ENCODE measurements around the gene PTGR3.

The PTGR3 gene

DNA sequence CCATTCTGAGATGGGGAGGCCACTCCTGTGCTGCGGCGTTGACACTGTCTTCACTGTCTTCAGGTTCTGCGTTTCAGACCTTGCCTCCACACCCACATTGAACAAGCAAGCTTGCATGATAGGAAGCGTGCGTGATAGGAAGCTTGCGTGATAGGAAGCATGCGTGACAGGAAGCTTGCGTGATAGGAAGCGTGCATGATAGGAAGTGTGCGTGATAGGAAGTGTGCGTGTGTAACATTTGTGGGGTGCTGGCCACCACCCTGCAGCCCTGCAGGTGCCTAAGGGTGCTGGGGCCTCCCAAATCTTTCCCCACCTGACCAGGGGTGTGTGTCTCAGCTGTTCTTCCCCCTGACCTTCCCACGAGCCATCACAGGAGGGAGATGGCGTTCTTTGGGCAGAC lies 27.0 kb upstream of the PTGR3 start:
- DNase-seq (ENCODE audit: low spot score) = no peak

DNA sequence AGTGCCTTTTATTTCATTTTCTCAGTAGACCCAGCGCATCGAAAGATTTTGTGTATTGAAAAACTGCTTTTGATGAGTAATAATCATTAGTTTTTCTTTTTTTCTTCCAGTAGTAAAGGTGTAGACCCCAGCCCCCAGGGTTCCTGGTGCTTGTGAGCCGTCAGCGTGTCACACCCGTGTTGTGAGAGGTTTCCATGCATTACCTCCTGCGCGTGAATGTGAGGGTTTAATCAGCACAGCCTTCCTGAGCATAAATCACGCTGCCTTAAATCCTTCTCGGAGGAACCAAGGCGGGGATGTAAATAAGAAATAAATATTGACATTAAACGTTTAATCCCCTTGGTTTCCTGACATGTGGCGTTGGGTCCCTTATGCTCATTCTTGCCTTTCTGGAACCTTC lies 26.0 kb upstream of the PTGR3 start:
- no peak for DNase-seq (ENCODE audit: low spot score)

- no peak for DNase-seq (ENCODE audit: low spot score)
Measured at GRCh38 chr18:75231053-75231406, 22.1 kb upstream of the PTGR3 start.

- DNase-seq (ENCODE audit: low spot score) = no peak
Measured at GRCh38 chr18:75230163-75231052, 21.5 kb upstream of the PTGR3 start.

DNA sequence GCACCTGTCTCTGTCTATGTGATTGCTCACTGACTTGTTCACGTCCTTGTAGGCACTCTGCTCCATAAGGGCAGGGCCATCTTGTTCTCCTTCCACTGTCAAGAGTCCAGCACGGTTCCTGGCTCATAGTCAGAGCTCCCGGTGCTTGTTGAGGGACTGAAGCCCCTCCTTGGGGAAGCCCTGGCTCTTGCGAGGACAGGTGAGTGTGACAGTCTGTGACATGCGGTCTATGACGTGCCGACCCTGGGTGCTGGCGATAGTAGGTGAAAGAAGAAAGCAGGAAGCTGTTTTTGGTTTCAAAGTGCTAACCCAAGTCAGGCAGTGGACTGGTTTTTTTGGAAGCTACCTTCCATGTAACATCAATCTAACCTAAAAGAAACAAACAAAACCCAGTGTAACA lies 20.5 kb upstream of the PTGR3 start:
- no peak for DNase-seq (ENCODE audit: low spot score)

- DNase-seq (ENCODE audit: low spot score) = no peak
Measured at GRCh38 chr18:75228967-75229366, 20.0 kb upstream of the PTGR3 start.

DNA sequence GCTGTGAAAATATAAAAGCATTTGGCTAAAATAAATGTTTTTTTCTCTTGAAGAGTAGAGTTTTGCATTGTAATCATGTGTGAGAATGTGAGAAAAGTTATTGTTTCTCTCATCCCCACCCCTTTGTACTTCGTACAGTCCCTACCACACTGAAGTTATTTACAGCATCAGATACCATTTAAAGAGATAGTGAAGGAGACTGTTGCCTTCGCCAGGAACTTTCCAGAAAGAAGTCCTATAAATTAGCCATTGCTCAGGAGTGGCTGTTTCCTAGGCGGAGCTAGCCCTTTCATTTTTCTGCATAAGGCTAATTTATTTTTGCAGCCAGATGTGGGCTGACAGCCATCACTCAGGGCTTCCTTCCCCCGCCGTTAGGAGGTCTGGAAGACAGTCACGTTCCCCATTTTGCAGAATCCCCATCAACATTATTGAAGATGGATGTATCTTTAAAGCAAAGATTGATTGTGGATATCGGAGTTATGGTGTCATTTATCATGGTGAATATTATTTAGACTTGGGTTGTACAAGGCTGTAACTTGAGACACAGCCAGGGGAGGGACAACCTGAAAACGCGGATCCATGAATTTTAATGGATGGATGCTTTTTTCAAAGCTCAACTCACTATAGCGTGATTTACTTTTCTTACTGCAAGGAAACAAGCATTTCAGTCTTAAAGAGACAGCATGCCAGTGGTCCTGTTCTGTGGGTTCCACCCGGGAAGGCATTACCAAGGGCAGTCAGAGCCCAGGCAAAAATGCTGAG lies 18.8 kb upstream of the PTGR3 start:
- DNase-seq (ENCODE audit: low spot score) = no peak

DNA sequence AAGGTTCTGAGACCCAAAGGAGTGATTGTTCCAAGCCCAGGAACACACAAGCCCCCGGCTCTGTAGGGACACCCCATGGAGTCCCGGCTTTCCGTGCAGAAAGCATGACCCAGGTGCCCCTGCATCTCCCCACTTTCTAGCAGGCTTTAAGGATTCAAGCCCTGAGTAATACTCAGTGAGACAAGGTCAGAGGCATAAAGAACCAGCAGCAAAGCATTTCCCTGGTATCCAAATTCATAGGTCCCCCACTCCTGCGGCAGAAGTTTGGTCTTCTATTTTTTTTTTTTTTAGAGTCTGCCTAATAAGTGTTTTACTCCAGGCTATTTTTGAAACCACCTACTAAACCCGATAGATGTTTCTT lies 18.0 kb upstream of the PTGR3 start:
- DNase-seq (ENCODE audit: low spot score) = no peak

GRCh38 chr18:75226286-75226955 lies 17.5 kb upstream of the PTGR3 start:
- no peak for DNase-seq (ENCODE audit: low spot score)

- no peak for DNase-seq (ENCODE audit: low spot score)
Measured at GRCh38 chr18:75223687-75224347, 14.9 kb upstream of the PTGR3 start.

DNA sequence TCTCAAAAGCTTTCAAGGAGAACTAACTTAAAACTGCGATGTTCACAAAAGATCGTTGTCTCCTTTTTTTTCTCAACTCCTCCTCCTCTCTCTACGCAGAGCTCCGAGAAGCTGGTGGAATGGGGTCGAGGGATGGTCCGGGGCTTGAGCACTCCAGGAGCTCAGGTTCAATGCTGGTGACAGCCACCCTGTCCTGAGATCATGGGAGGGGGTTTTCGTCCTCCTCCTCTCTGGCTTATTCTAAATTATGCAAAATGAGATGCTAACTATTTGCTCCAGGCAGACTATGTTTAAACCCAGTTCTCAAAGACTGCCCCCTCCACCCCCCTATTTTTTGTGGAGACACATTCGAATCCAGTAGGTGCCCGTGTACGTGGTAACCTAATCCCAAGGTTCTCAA lies 13.5 kb upstream of the PTGR3 start:
- DNase-seq (ENCODE audit: low spot score) = no peak

DNA sequence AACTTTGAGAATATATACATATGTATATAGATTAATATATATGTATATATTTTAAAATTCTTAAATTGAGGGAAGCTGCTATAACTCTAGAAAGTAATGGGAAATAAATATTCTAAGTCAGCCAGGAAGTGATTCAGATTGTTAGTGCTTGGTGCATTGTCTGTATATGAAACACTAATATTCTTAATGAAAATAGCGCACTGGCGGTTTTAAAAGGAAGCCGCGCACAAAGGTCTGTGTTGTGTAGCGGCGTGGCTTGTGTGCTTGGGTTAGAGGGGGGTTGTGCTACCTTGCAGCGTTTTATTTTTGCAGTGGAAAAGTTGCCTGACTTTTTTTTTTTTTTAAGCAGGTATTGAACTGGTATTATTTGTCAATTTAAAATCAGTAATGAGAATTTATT lies 13.0 kb upstream of the PTGR3 start:
- no peak for DNase-seq (ENCODE audit: low spot score)

DNA sequence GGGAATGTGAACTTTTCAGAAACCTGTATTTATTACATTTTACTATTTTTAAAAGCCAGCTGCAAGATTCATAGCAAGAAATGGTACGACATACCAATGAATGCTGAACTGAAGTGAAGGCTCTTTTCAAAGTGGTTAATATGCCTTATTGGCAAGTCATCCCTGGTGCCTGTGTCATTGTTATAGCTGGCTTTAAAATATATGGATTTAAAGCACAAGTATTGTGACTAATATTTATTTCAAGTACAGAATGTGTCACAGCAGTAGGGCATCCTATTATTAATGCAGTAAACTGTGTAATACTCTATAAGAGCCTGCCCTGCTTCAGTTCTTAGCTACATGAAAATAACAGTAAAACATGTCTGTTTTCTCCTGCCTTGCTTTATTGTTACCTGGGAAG lies 12.5 kb upstream of the PTGR3 start:
- DNase-seq (ENCODE audit: low spot score) = no peak

DNA sequence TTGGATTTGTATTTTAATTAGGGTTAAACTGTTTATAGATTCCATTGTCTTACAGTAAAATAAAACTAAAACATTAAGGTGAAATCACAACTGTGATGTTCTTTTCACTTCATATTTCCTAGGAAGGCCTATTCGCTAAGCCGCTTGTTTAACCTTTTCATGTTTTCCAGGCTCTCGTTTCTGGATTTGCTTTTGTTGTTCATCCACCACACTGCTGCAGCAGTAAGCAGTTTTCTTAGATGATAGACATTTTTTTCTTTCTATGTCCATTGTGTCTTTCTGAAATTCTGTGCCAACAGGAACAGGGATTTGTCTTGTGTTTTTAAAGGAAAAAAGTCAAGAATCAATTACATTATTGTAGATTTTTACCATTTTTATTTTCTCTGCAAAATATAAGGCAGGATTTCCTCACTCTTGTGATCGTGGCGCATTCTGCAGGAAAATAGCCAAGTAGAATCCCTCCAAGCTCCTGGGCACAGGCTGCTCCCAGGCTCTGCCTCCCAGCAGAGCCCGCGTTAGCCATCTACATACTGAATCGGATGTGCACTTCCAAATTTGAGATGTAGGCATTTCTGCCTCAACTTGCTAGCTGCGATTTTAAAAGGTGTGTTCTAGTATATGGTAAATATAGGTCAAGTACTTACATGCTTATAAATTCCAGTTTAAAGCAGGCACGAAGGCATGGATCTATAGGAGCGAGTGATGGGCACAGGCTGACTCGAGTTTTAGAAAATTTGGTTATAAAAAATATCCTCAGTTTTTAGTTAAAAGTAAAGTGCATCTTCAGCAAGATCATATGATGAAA lies 11.8 kb upstream of the PTGR3 start:
- DNase-seq (ENCODE audit: low spot score) = no peak

GRCh38 chr18:75219745-75220375 lies 10.9 kb upstream of the PTGR3 start:
- no peak for DNase-seq (ENCODE audit: low spot score)

DNA sequence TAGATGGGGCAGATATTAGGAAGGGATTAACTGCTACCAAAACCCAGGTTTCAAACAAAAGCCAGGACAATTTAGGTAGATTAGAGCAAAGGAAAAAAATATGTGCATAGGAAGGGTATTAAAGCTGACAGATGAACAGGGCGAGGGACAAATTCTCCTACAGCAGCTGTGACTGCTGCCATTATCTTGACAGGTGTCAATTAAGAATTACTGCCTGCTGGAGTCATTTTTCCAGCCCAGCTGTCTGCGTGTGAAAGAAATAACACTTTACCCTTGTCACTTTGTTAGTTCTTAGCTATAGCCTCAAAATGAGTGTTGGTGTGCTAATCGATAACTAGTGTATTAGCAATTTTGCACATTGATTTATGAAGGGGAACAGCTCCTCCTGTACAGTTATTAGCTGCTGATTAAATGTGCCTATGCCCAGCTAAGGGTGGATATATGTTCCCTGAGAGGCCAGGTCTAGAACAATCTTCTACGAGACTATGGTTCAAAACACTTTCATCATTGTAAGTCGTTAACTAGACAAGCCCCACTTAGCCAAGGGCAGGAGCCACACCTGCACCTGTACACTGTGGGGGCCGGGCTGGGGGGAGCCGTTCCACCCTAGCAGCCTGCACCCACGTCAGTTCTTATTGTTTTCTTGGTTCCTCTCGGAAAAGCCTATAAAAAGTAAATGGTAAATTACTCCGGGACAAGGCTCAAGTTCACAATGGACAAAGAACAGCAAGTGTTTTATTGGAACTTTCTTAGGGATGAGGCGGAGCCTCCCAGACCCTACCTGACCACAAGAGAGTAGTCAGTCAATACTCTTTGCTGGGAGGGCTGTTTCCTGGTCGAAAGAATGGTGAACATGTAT lies 9.4 kb upstream of the PTGR3 start:
- DNase-seq (ENCODE audit: low spot score) = no peak

DNA sequence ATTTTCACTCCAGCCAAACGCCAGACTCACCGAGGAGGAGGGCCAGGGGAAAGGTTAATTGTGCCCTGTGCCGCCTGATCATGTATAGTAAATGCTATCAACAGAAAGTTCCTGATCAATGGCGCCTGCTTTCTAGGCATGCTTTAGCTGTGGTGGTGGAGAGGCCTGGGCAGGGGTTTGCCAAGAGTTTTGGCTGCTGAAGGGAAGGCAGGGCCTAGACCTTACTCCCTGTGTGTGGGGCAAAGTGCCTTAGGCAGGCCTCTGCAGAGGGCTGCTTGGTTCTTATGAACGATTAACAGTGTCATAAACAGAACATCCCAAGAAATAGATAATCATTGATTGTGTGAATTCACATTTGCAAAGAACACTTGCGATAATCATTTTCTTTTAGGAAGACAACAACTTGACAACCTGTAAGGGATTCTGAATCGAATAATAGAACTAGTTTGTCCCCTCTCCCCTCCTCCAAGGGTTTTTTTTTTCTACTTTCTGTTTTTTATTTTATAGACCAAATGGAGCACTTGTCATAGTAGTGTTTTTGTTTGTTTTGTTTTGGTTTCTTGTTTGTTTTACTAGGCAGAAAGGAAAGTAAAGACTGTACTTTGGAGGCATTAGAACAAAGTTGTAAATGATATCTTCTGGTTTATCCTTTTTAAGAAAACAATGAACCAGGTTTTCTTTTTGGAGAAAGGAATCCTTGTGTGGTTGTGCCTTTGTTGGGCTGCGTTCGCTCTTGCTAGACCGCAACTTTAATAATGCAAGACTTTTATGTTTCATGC lies 8.2 kb upstream of the PTGR3 start:
- no peak for DNase-seq (ENCODE audit: low spot score)

- no peak for DNase-seq (ENCODE audit: low spot score)
Measured at GRCh38 chr18:75216212-75216910, 7.4 kb upstream of the PTGR3 start.

DNA sequence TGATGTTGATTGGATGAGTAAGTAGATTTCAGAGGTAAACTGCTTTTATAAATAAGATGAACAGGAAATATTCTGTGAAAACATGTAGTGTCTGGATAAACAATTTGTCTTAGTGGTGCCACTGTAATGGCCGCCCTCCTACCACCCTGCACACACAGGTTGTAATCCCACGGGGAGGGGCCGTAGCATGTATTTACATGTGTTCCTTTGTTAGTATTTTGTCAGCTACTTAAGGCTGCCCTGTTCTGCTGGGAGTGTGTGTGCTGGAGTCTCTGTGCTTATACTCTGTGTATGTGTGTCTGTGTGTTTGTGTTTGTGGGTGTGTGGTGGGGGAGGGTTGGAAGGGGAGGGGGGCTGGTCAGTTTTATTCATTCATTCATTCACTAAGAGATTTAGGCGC lies 6.7 kb upstream of the PTGR3 start:
- no peak for DNase-seq (ENCODE audit: low spot score)

All from HuH-7.5 (cell line).